SK-N-SH (cell line): ENCODE measurements around the gene OR6N2. TPM values are rescaled to one million over a fixed set of nuclear protein-coding genes. Genes with fewer than 3 reads are reported as not detected.

Source experiments
- CTCF ChIA-PET: fragments of 300-600, 350-600 bp; formaldehyde crosslinking; extraction: SDS; loops from one replicate; lab custom pipeline; 2021; lab: Yijun Ruan, JAX
- POLR2A ChIA-PET: fragments of 350-600 bp; sonication (Branson Sonifier 250); formaldehyde crosslinking; extraction: SDS; loops from one replicate; lab custom pipeline; 2020; ENCODE audit warnings: antibody characterized with exemption, inconsistent platforms; lab: Yijun Ruan, JAX
- DNase-seq: peaks from one replicate; pipeline ENCODE4 v3.0.0; 2012
- H2AFZ ChIP-seq: fragments of 200-600 bp; sonication (generic); 2 replicates; pipeline ENCODE4 v1.8.1; 2016; ENCODE audit warnings: antibody characterized with exemption, mild to moderate bottlenecking, low read depth
- H3F3A ChIP-seq: fragments of 200-600 bp; sonication (generic); replicated peaks from 2 replicates; pipeline ENCODE3; 2016; ENCODE audit warnings: antibody characterized with exemption, mild to moderate bottlenecking; ENCODE audit not compliant: insufficient read depth
- H3K27ac ChIP-seq, 2 experiments: fragments of 200-500 bp in 1 of 2; fragments of 200-600 bp in 1 of 2; sonication (Bioruptor generic) in 1 of 2; sonication (generic), shearing (Covaris generic) in 1 of 2; 2 replicates each; pipeline versions ENCODE4 v1.5.1 to v1.6.1; 2014 to 2016; ENCODE audit warnings: low read depth in 2 of 2, inconsistent platforms in 1 of 2, low read length in 1 of 2, mild to moderate bottlenecking in 1 of 2, mixed read lengths in 1 of 2
- H3K27me3 ChIP-seq: fragments of 200-600 bp; sonication (generic), shearing (Covaris generic); 2 replicates; pipeline ENCODE4 v1.6.1; 2016; ENCODE audit warnings: mixed run types; ENCODE audit not compliant: insufficient read depth
- H3K36me3 ChIP-seq, 2 experiments: fragments of 200-500 bp in 1 of 2; fragments of 200-600 bp in 1 of 2; sonication (Bioruptor generic) in 1 of 2; sonication (generic) in 1 of 2; replicated peaks in 1 of 2; 2 replicates each; pipeline versions ENCODE3 to v1.5.1; 2014 to 2016; ENCODE audit warnings: low read length in 1 of 2, mild to moderate bottlenecking in 1 of 2; ENCODE audit not compliant: insufficient read depth in 2 of 2, control insufficient read depth in 1 of 2
- H3K4me1 ChIP-seq, 2 experiments: fragments of 200-500 bp in 1 of 2; fragments of 200-600 bp in 1 of 2; sonication (Bioruptor generic) in 1 of 2; sonication (generic), shearing (Covaris generic) in 1 of 2; 2 replicates each; pipeline versions ENCODE4 v1.5.1 to v1.6.1; 2014 to 2016; ENCODE audit warnings: low read depth in 1 of 2, low read length in 1 of 2, mixed run types in 1 of 2; ENCODE audit not compliant: insufficient read depth in 2 of 2, control insufficient read depth in 1 of 2
- H3K4me2 ChIP-seq: fragments of 200-600 bp; sonication (generic), shearing (Covaris generic); 2 replicates; pipeline ENCODE4 v1.6.1; 2017; ENCODE audit warnings: mixed run types
- H3K4me3 ChIP-seq, 2 experiments: fragments of 200-500 bp in 1 of 2; fragments of 200-600 bp in 1 of 2; sonication (Bioruptor generic) in 1 of 2; sonication (generic), shearing (Covaris generic) in 1 of 2; 2 replicates each; pipeline versions ENCODE4 v1.5.1 to v1.8.1; 2014 to 2016; ENCODE audit warnings: low read depth in 2 of 2, inconsistent platforms in 1 of 2, low read length in 1 of 2, mild to moderate bottlenecking in 1 of 2, mixed read lengths in 1 of 2, moderate library complexity in 1 of 2
- H3K79me2 ChIP-seq: fragments of 200-600 bp; sonication (generic); 2 replicates; pipeline ENCODE4 v1.8.1; 2017; ENCODE audit warnings: mild to moderate bottlenecking; ENCODE audit not compliant: insufficient read depth
- H3K9ac ChIP-seq: fragments of 200-600 bp; sonication (generic); 2 replicates; pipeline ENCODE4 v1.6.1; 2017; ENCODE audit warnings: mixed run types
- H3K9me2 ChIP-seq: fragments of 200-600 bp; sonication (generic); 2 replicates; pipeline ENCODE4 v1.6.1; 2017; ENCODE audit warnings: mixed run types
- H3K9me3 ChIP-seq: fragments of 200-600 bp; sonication (generic); 2 replicates; pipeline ENCODE4 v1.6.1; 2017; ENCODE audit warnings: mixed run types, mild to moderate bottlenecking, moderate library complexity
- H4K20me1 ChIP-seq: fragments of 200-600 bp; sonication (generic); 2 replicates; pipeline ENCODE4 v1.6.1; 2017; ENCODE audit warnings: mild to moderate bottlenecking, mixed run types; ENCODE audit not compliant: insufficient read depth
- EP300 ChIP-seq, 2 experiments: IDR thresholded peaks; 2 replicates each; pipeline versions ENCODE4 v1.4.0 to v1.6.1; 2012; ENCODE audit warnings: borderline replicate concordance in 1 of 2, low read depth in 1 of 2, low read length in 1 of 2
- EZH2phosphoT487 ChIP-seq: fragments of 200-600 bp; sonication (generic); IDR thresholded peaks from 2 replicates; pipeline ENCODE4 v1.6.1; 2017; ENCODE audit warnings: low read depth, mixed run types, mild to moderate bottlenecking, antibody characterized with exemption, moderate library complexity, borderline replicate concordance
- FOSL2 ChIP-seq: IDR thresholded peaks from 2 replicates; pipeline ENCODE4 v1.4.0; 2012; ENCODE audit warnings: low read depth, mild to moderate bottlenecking, moderate library complexity, borderline replicate concordance
- GABPA ChIP-seq: IDR thresholded peaks from 2 replicates; pipeline ENCODE4 v1.4.0; 2012; ENCODE audit warnings: low read depth, mild to moderate bottlenecking
- GATA2 ChIP-seq: sonication (generic); formaldehyde crosslinking; IDR thresholded peaks from 2 replicates; pipeline ENCODE4 v1.5.0; 2020; ENCODE audit warnings: mild to moderate bottlenecking, missing genetic modification reagents
- JUND ChIP-seq: IDR thresholded peaks from 2 replicates; pipeline ENCODE4 v1.4.0; 2012
- MAX ChIP-seq: IDR thresholded peaks from 2 replicates; pipeline ENCODE4 v1.4.0; 2012; ENCODE audit warnings: low read depth
- MEF2A ChIP-seq: IDR thresholded peaks from 2 replicates; pipeline ENCODE4 v1.4.0; 2012; ENCODE audit warnings: low read depth, borderline replicate concordance
- MXI1 ChIP-seq: IDR thresholded peaks from 2 replicates; pipeline ENCODE4 v1.6.1; 2012; ENCODE audit warnings: mild to moderate bottlenecking, low read depth, low read length, improper control_type of control experiment
- NRF1 ChIP-seq: IDR thresholded peaks from 2 replicates; pipeline ENCODE4 v1.6.1; 2012; ENCODE audit warnings: low read depth, mild to moderate bottlenecking, low read length
- POLR2AphosphoS5 ChIP-seq: IDR thresholded peaks from 2 replicates; pipeline ENCODE4 v1.6.1; 2012; ENCODE audit warnings: low read depth, low read length
- RCOR1 ChIP-seq: fragments of 150-350 bp; IDR thresholded peaks from 2 replicates; pipeline ENCODE4 v1.6.1; 2017; ENCODE audit warnings: antibody characterized with exemption, low read length
- RFX5 ChIP-seq: IDR thresholded peaks from 2 replicates; pipeline ENCODE4 v1.6.1; 2012; ENCODE audit warnings: mild to moderate bottlenecking, improper control_type of control experiment, low read length
- SIN3A ChIP-seq: IDR thresholded peaks from 2 replicates; pipeline ENCODE4 v1.6.1; 2012; ENCODE audit warnings: low read depth, mild to moderate bottlenecking, low read length, moderate library complexity, borderline replicate concordance
- TAF1 ChIP-seq: IDR thresholded peaks from 2 replicates; pipeline ENCODE4 v1.6.1; 2012; ENCODE audit warnings: low read depth, mild to moderate bottlenecking, low read length, moderate library complexity, borderline replicate concordance
- TCF12 ChIP-seq: IDR thresholded peaks from 2 replicates; pipeline ENCODE4 v1.4.0; 2012
- TEAD4 ChIP-seq: IDR thresholded peaks from 2 replicates; pipeline ENCODE4 v1.4.0; 2012; ENCODE audit warnings: mild to moderate bottlenecking, borderline replicate concordance; ENCODE audit not compliant: insufficient read depth
- USF1 ChIP-seq: IDR thresholded peaks from 2 replicates; pipeline ENCODE4 v1.4.0; 2012; ENCODE audit warnings: low read depth, borderline replicate concordance
- YY1 ChIP-seq: IDR thresholded peaks from 2 replicates; pipeline ENCODE4 v1.4.0; 2012; ENCODE audit warnings: low read depth, mild to moderate bottlenecking
- ZBTB33 ChIP-seq: IDR thresholded peaks from 2 replicates; pipeline ENCODE4 v1.4.0; 2012; ENCODE audit warnings: low read depth, borderline replicate concordance
- WGBS: methylation state at CpG from one replicate; pipeline ENCODE4 v1.1.6; 2017; ENCODE audit warnings: low lambda C conversion rate; 5-methylcytosine and 5-hydroxymethylcytosine counted together
- polyA plus RNA-seq, 3 experiments: library from polyadenylated mRNA; depleted of rRNA; stranded (reverse); fragments of >200 nt; gene quantifications; 2 replicates each; pipeline ENCODE4 v1.2.3, GENCODE V29; 2012

The OR6N2 gene
- polyA plus RNA-seq, 1 of the 3 experiments (the other 2 are of a cell fraction) = not detected

- Histone ChIP-seq H3K36me3 (no peaks in the 10 kb centered on the region), H3K27ac (no peak overlapping the region), H3K9ac (no peak overlapping the region), H3K4me3 (no peak overlapping the region), H2AFZ (no peak overlapping the region; the same call in 1 of the 2 replicates), H3K27me3 (no peaks in the 10 kb centered on the region), H3K9me2 (no peaks in the 10 kb centered on the region), H3K79me2 (no peaks in the 10 kb centered on the region), H4K20me1 (no peaks in the 10 kb centered on the region), H3F3A (no peaks in the 10 kb centered on the region), H3K4me1 (no peaks in the 10 kb centered on the region), H3K4me2 (no peak overlapping the region), H3K9me3 (no peaks in the 10 kb centered on the region)
- CTCF ChIA-PET = interaction anchor here (0.6 kb wide), 1 partner anchor 155 kb away, joined by 3 read pairs; no protein-coding TSS in a partner anchor
- POLR2A ChIA-PET = no interaction called here
- WGBS = 0% methylated on average over 7 of the region's 7 CpGs
- no peak for DNase-seq
- no peak for TF ChIP-seq TCF12
- TF ChIP-seq NRF1 = no peak
- TF ChIP-seq RFX5 = no peak
- TF ChIP-seq SIN3A = no peak
- no peak for TF ChIP-seq GABPA
- no peak for TF ChIP-seq MXI1
- TF ChIP-seq TEAD4 = no peak
- no peak for TF ChIP-seq ZBTB33
- no peak for TF ChIP-seq GATA2 (CRISPR knock-in tag)
- no peak for TF ChIP-seq MAX
- no peak for TF ChIP-seq MEF2A
- TF ChIP-seq USF1 = no peak
- TF ChIP-seq TAF1 = no peak
- TF ChIP-seq POLR2AphosphoS5 = no peak
- TF ChIP-seq FOSL2 = no peak
- no peak for TF ChIP-seq EZH2phosphoT487
- no peak for TF ChIP-seq JUND
- TF ChIP-seq YY1 = no peak
- no peak for TF ChIP-seq RCOR1
- no peak for TF ChIP-seq EP300 (IDR thresholded peaks at IDR 0.05; ENCODE audit: borderline replicate concordance in 1 of 2, low read depth in 1 of 2, low read length in 1 of 2)
These were observed 38.7 kb upstream of the OR6N2 start for GRCh38 chr1:158819461-158820443.
